Measurements from ENCODE around the gene ELOVL2. TPM values are rescaled to one million over a fixed set of nuclear protein-coding genes. Genes with fewer than 3 reads are reported as not detected.

ELOVL2 gene
- total RNA-seq, 3 donors from 2014 or later: 0.12 to 0.63 TPM; not detected in 1

- DNase-seq: no peak
- no peaks in the 10 kb centered on the region for H3K4me1 ChIP-seq (ENCODE audit: low read depth)
- no peaks in the 10 kb centered on the region for H3K36me3 ChIP-seq (ENCODE audit: low read depth)
- no peak overlapping the region for H3K4me3 ChIP-seq
- no peaks in the 10 kb centered on the region for H3K9me3 ChIP-seq
- TF ChIP-seq, protein P1, sequence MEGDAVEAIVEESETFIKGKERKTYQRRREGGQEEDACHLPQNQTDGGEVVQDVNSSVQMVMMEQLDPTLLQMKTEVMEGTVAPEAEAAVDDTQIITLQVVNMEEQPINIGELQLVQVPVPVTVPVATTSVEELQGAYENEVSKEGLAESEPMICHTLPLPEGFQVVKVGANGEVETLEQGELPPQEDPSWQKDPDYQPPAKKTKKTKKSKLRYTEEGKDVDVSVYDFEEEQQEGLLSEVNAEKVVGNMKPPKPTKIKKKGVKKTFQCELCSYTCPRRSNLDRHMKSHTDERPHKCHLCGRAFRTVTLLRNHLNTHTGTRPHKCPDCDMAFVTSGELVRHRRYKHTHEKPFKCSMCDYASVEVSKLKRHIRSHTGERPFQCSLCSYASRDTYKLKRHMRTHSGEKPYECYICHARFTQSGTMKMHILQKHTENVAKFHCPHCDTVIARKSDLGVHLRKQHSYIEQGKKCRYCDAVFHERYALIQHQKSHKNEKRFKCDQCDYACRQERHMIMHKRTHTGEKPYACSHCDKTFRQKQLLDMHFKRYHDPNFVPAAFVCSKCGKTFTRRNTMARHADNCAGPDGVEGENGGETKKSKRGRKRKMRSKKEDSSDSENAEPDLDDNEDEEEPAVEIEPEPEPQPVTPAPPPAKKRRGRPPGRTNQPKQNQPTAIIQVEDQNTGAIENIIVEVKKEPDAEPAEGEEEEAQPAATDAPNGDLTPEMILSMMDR (IDR thresholded peaks at IDR 0.05): no peak
- intact Hi-C loops (cut with DNase I, micrococcal nuclease): loop anchor here in 1 of 2 donors (5.0 kb wide), 1 partner anchor 113 kb away; no protein-coding TSS in a partner anchor
- ATAC-seq: no peak
Measured at GRCh38 chr6:11064836-11065235, 20.7 kb upstream of the ELOVL2 start.

GRCh38 chr6:11062715-11063114 is 18.6 kb upstream of the ELOVL2 start:
- H3K4me3 ChIP-seq: no peak overlapping the region
- H3K4me1 ChIP-seq (ENCODE audit: low read depth): no peaks in the 10 kb centered on the region
- TF ChIP-seq, protein P1 (IDR thresholded peaks at IDR 0.05): no peak
- no peak for ATAC-seq
- DNase-seq: no peak
- no peaks in the 10 kb centered on the region for H3K36me3 ChIP-seq (ENCODE audit: low read depth)
- intact Hi-C loops (cut with DNase I, micrococcal nuclease): no loop called here
- no peaks in the 10 kb centered on the region for H3K9me3 ChIP-seq

GRCh38 chr6:11062083-11062482 is 18.0 kb upstream of the ELOVL2 start:
- Histone ChIP-seq H3K4me1 (ENCODE audit: low read depth) (no peaks in the 10 kb centered on the region), H3K36me3 (ENCODE audit: low read depth) (no peaks in the 10 kb centered on the region), H3K9me3 (no peaks in the 10 kb centered on the region), H3K4me3 (no peak overlapping the region)
- intact Hi-C loops (cut with DNase I, micrococcal nuclease): no loop called here
- no peak for DNase-seq
- TF ChIP-seq, protein P1 (IDR thresholded peaks at IDR 0.05): no peak
- no peak for ATAC-seq

DNA sequence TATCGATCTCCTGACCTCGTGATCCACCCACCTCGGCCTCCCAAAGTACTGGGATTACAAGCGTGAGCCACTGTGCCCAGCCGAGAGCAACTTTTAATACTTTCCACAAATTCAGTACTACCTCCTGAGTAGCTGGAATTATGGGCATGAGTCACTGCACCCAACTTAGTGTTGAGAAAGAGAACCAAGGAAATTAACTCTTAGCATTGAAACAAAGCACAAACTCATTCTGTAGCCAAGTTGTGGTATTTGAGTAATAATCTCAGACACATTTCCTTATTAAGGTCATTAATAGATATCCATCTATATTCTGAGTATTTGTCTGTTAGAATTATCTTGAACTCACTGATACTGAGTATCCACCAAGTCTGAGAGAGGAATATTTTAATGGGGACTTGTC is 14.3 kb upstream of the ELOVL2 start:
- no peak for DNase-seq
- no peaks in the 10 kb centered on the region for H3K4me1 ChIP-seq (ENCODE audit: low read depth)
- H3K9me3 ChIP-seq: no peaks in the 10 kb centered on the region
- no peak for ATAC-seq
- no peaks in the 10 kb centered on the region for H3K36me3 ChIP-seq (ENCODE audit: low read depth)
- TF ChIP-seq, protein P1 (IDR thresholded peaks at IDR 0.05): no peak
- intact Hi-C loops (cut with DNase I, micrococcal nuclease): no loop called here
- no peak overlapping the region for H3K4me3 ChIP-seq

- DNase-seq (no peak), ATAC-seq (no peak)
- Histone ChIP-seq H3K4me1 (ENCODE audit: low read depth) (no peaks in the 10 kb centered on the region), H3K36me3 (ENCODE audit: low read depth) (no peaks in the 10 kb centered on the region), H3K4me3 (no peak overlapping the region), H3K9me3 (no peaks in the 10 kb centered on the region)
- intact Hi-C loops (cut with DNase I, micrococcal nuclease): no loop called here
- TF ChIP-seq, protein P1 (IDR thresholded peaks at IDR 0.05): no peak
Measured at GRCh38 chr6:11056871-11057270, 12.8 kb upstream of the ELOVL2 start.

- intact Hi-C loops (cut with DNase I, micrococcal nuclease): no loop called here
- ATAC-seq: no peak
Measured at GRCh38 chr6:11055127-11055627, 11.1 kb upstream of the ELOVL2 start.

More at GRCh38 chr6:11055127-11055627, 11.1 kb upstream of the ELOVL2 start:
- Histone ChIP-seq H3K36me3 (ENCODE audit: low read depth) (no peaks in the 10 kb centered on the region), H3K9me3 (no peaks in the 10 kb centered on the region), H3K4me1 (ENCODE audit: low read depth) (no peaks in the 10 kb centered on the region), H3K4me3 (no peak overlapping the region)
- TF ChIP-seq, protein P1 (IDR thresholded peaks at IDR 0.05): no peak
- no peak for DNase-seq
